ENCODE results near the gene FAR2.

The FAR2 gene

DNA sequence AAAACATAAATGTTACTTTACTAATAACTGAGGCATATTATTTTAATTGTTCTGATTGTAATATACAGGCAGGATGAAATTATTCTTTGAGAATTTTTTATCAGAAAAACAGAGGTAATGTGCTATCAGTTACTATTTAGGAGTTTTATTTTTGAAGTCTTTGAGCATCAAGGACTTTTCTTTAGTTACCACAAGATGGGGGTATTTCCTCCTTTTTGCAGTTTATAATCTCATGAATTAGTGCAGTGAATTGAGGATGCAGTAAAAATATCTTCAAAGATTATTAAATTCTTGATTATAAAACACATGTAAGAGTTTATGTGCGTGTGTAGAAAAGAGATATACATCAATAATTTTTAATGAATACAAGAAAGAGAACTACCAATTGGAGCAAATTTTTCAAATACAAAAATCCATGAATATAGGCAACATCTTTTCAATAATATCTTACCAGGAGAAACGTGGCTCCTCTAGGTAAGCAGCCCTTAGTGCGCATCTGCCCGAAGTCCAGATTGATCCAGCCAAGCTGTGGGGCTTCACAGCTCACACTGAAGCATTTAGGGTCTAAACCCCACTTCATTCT lies 160.3 kb downstream of the FAR2 start:
- TF ChIP-seq ZFX (IDR thresholded peaks at IDR 0.05; ENCODE audit: borderline replicate concordance) = no peak
- TF ChIP-seq, protein P1, sequence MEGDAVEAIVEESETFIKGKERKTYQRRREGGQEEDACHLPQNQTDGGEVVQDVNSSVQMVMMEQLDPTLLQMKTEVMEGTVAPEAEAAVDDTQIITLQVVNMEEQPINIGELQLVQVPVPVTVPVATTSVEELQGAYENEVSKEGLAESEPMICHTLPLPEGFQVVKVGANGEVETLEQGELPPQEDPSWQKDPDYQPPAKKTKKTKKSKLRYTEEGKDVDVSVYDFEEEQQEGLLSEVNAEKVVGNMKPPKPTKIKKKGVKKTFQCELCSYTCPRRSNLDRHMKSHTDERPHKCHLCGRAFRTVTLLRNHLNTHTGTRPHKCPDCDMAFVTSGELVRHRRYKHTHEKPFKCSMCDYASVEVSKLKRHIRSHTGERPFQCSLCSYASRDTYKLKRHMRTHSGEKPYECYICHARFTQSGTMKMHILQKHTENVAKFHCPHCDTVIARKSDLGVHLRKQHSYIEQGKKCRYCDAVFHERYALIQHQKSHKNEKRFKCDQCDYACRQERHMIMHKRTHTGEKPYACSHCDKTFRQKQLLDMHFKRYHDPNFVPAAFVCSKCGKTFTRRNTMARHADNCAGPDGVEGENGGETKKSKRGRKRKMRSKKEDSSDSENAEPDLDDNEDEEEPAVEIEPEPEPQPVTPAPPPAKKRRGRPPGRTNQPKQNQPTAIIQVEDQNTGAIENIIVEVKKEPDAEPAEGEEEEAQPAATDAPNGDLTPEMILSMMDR (IDR thresholded peaks at IDR 0.05) = peak; percentile 70
- H3K27ac ChIP-seq = no peak overlapping the region

DNA sequence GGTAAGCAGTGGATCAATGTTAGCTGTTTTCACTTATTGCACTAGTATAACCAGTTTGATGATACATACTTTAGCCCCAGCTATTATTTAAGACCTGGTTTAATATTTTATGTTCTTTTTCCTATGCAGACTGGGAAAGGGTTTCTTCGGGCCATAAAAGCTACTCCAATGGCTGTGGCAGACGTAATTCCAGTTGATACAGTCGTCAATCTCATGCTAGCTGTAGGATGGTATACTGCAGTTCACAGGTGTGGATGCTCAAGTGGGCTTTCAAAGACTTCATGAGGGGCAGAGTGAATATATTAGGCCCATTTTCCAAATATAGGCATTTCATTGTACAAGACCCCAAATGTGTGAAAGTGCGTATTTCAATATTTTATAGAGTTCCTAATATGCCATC lies 161.8 kb downstream of the FAR2 start:
- TF ChIP-seq ZFX (IDR thresholded peaks at IDR 0.05; ENCODE audit: borderline replicate concordance) = no peak
- TF ChIP-seq, protein P1 (IDR thresholded peaks at IDR 0.05) = no peak

DNA sequence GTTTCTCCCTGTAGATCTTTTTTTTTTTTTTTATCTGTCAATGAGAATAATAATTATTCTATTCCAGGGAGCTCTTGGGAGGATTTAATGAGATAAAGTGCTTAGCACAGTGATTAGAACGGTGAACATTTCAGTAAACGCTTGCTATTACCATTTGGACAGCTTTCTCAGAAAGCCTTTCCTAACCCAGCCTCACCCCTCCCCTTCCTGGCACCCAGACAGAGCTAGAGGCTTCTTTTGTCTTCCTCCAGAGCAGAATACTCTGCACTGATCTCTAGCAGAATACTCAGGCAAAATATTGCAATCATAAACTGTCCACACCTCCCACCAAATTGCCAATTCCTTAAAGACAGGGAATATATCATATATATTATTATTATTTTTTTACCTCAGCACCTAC lies 165.3 kb downstream of the FAR2 start:
- TF ChIP-seq ZFX (IDR thresholded peaks at IDR 0.05; ENCODE audit: borderline replicate concordance) = no peak
- TF ChIP-seq, protein P1 (IDR thresholded peaks at IDR 0.05) = no peak
- H3K27ac ChIP-seq = no peak overlapping the region

More for the DNA sequence above, 161.8 kb downstream of the FAR2 start:
- H3K27ac ChIP-seq = no peak overlapping the region

DNA sequence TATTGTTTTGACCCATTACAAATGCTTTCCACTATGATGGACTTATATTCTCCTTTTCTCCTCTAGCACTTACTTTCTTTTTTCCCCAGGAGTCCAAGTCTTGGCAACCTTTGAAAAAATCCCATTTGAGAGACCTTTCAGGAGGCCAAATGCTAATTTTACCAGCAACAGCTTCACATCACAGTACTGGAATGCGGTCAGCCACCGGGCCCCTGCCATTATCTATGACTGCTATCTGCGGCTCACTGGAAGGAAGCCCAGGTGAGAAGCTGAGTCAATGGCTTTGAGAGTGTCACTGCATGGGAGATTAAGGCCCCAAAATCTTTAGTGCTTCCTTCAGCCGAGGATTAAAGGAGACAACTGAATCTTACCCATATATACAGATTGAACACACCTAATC lies 167.7 kb downstream of the FAR2 start:
- TF ChIP-seq ZFX (IDR thresholded peaks at IDR 0.05; ENCODE audit: borderline replicate concordance) = no peak
- TF ChIP-seq, protein P1 (IDR thresholded peaks at IDR 0.05) = no peak

DNA sequence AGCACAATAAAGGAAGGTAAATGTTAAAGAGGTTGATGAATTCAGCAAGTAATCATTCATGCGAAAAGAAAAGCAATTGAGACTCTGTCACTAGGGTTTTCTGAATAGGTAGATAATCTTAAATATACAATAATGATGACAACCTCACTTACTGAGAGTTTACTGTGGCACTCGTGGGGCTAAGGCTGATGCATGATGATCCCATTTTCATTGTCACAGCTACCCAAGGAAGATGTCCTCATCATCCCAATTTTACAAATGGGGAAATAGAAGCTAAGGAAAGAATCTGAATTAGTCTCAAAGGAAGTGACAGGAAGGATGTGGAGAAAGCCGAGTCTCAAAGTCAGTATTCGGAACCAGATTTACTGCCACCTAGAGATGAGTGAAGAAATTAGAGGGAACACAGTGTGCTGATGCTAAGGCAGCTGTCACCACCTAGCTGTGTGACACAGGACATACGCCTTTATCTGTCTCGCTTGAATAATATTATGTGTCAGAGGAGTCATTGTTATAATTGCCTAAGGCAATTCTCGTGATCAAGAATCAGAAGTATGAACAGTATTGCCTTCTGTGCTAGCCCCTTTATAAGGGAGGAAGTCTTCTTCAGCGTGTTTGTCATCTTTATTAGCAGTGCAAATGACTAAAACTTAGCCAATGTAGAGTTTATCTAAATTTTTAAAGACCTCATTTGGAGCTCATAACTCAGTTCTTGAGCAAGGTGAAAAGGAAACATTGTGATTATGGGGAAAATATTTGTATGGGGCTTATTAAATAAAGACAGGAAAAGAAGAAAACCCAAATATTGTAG lies 168.7 kb downstream of the FAR2 start:
- 0 out of 2 replicates have a peak overlapping the region, but pooled peaks have one; percentile 4 for H3K27ac ChIP-seq
- TF ChIP-seq, protein P1 (IDR thresholded peaks at IDR 0.05) = peak; percentile 99
- TF ChIP-seq ZFX (IDR thresholded peaks at IDR 0.05; ENCODE audit: borderline replicate concordance) = no peak

More for the DNA sequence above, 167.7 kb downstream of the FAR2 start:
- no peak overlapping the region for H3K27ac ChIP-seq

DNA sequence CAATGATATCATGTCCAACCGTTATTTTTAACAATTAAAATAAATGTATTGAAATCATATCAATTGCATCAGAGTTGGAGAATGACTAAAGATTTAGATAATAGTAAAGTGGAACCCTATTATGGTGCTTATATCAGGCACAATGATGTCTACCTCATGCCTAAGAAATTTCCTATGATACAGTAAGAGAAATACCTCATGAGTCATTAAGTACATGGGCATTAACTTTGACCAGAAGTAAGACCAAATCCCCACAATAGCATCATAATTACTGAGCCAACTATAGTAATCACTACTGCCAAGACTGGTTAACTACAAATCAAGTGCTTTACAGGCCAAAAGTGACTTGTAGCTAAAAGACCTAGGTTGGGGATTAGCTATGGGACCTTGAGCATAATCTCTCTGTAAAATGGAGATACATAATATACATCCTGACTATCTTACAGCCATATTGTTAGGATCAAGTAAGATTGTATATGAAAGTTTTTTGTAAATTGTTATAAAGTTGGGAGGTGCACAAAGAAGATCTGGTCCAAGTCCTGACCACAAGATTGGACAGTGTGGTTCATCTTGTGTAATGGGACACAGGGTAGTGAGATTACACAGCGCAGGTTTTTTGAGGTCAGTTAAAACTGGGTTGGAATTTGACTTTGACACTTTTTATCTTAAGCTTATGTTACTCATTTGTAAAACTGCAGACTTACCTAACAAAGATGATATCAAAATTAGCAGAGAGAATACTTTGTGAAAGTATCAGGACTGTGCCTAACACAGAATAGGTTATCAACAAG lies 171.4 kb downstream of the FAR2 start:
- no peak for TF ChIP-seq ZFX (IDR thresholded peaks at IDR 0.05; ENCODE audit: borderline replicate concordance)
- TF ChIP-seq, protein P1 (IDR thresholded peaks at IDR 0.05) = no peak
- H3K27ac ChIP-seq = no peak overlapping the region
